Keratinocyte (primary cell): ENCODE data around the gene CPTP.

Experiments
- EZH2 ChIP-seq: IDR thresholded peaks from one replicate; pipeline ENCODE4 v1.6.1; 2012; ENCODE audit warnings: inconsistent platforms, mild to moderate bottlenecking, low read length, moderate library complexity
- TF ChIP-seq, protein P1 (sequence below), 3 experiments: IDR thresholded peaks in 1 of 3; conservative IDR thresholded peaks in 1 of 3; optimal IDR thresholded peaks in 1 of 3; 2 replicates in 2 of 3; 3 replicates in 1 of 3; pipeline versions ENCODE3 to v1.5.1; 2011; ENCODE audit warnings: low read length in 3 of 3, mild to moderate bottlenecking in 3 of 3, moderate library complexity in 2 of 3, control low read depth in 1 of 3, inconsistent platforms in 1 of 3; ENCODE audit not compliant: insufficient read depth in 2 of 3; ENCODE audit errors: extremely low read depth in 1 of 3

DNA sequence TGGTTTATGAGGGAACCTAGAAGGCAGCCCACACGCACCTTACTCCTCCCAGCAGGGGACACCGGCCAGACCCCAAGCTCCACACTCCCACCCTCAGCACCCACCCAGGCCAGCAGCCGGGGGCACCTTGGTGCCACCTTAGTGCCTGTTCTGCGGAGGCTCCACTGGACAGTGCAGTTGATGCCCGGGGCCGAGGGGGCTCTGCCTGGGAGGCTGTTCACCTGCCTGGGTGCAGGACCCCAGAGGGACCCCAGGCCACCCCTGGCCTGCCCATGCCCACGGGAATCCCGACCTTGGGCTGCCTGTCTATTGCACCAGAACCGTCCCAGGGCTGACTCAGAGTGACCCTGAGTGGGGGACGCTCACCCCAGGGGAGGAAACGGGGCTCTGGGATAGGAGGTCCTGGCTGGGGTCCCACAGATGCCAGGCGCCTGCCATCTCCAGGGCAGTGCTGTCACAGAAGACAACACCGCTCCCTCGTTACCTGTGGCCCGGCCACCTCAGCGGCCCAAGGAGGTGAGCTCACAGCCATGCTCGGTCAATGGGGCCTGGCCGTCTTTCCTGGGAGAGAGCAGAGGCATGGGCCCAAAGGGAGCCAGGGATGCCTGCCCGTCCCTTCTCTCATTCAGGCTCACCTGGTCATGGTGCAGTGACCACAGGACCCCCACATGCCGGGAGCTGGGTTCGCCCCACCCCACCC, 43.7 kb upstream of the CPTP start:
- TF ChIP-seq, protein P1, sequence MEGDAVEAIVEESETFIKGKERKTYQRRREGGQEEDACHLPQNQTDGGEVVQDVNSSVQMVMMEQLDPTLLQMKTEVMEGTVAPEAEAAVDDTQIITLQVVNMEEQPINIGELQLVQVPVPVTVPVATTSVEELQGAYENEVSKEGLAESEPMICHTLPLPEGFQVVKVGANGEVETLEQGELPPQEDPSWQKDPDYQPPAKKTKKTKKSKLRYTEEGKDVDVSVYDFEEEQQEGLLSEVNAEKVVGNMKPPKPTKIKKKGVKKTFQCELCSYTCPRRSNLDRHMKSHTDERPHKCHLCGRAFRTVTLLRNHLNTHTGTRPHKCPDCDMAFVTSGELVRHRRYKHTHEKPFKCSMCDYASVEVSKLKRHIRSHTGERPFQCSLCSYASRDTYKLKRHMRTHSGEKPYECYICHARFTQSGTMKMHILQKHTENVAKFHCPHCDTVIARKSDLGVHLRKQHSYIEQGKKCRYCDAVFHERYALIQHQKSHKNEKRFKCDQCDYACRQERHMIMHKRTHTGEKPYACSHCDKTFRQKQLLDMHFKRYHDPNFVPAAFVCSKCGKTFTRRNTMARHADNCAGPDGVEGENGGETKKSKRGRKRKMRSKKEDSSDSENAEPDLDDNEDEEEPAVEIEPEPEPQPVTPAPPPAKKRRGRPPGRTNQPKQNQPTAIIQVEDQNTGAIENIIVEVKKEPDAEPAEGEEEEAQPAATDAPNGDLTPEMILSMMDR (optimal IDR thresholded peaks at IDR 0.05 in 1 of 3, IDR thresholded peaks at IDR 0.05 in 1 of 3, conservative IDR thresholded peaks at IDR 0.05 in 1 of 3; ENCODE audit: extremely low read depth in 1 of 3, insufficient read depth in 2 of 3, low read length in 3 of 3) = no peak
- no peak for TF ChIP-seq EZH2
